ENCODE measurements around the gene HMCN2. TPM values are rescaled to one million over a fixed set of nuclear protein-coding genes. Genes with fewer than 3 reads are reported as not detected.

Gene HMCN2
- total RNA-seq, 1 donor from 2014 or later = 7.8 TPM

DNA sequence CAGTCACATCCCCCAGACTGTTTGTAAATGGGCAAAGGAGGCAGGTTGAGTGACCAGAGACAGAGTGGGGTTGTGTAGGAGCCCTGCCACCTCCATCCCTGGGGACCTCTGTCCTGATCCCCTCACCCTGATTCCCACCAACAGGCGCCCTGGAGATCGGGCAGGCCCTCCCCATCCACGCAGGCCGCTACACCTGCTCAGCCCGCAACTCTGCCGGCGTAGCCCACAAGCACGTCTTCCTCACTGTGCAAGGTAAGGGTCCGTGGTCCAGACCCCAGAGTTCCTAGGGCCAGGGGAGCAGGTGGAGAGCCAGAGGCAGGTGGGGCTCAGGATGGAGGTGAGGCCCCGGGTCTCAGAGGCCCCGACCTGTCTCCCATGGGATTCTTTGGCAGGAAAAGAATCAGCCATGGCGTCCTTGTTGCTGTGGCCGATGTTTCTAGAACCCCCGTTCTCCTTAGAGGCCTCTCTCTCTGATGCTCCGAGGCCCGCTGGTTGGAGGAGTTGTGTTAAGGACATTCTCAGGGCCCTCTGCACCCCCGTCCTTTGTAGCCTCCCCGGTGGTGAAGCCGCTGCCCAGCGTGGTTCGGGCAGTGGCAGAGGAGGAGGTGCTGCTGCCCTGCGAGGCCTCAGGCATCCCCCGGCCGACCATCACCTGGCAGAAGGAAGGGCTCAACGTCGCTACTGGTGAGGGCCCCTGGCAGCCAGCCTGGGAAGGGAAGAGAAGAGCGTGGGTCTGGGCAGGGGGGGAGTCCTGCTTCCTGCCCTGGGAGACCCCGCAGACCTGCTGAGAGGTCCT lies 137.3 kb downstream of the HMCN2 start:
- TF ChIP-seq, protein P1, sequence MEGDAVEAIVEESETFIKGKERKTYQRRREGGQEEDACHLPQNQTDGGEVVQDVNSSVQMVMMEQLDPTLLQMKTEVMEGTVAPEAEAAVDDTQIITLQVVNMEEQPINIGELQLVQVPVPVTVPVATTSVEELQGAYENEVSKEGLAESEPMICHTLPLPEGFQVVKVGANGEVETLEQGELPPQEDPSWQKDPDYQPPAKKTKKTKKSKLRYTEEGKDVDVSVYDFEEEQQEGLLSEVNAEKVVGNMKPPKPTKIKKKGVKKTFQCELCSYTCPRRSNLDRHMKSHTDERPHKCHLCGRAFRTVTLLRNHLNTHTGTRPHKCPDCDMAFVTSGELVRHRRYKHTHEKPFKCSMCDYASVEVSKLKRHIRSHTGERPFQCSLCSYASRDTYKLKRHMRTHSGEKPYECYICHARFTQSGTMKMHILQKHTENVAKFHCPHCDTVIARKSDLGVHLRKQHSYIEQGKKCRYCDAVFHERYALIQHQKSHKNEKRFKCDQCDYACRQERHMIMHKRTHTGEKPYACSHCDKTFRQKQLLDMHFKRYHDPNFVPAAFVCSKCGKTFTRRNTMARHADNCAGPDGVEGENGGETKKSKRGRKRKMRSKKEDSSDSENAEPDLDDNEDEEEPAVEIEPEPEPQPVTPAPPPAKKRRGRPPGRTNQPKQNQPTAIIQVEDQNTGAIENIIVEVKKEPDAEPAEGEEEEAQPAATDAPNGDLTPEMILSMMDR (IDR thresholded peaks at IDR 0.05) = no peak
- no peaks in the 10 kb centered on the region for H3K9me3 ChIP-seq
- no peak overlapping the region for H3K27ac ChIP-seq
- ATAC-seq (no peak), DNase-seq (no peak)
- H3K4me3 ChIP-seq = no peak overlapping the region
- intact Hi-C loops (cut with DNase I) = no loop called here
- no peaks in the 10 kb centered on the region for H3K4me1 ChIP-seq
- H3K27me3 ChIP-seq = no peaks in the 10 kb centered on the region
- H3K36me3 ChIP-seq = no peaks in the 10 kb centered on the region

DNA sequence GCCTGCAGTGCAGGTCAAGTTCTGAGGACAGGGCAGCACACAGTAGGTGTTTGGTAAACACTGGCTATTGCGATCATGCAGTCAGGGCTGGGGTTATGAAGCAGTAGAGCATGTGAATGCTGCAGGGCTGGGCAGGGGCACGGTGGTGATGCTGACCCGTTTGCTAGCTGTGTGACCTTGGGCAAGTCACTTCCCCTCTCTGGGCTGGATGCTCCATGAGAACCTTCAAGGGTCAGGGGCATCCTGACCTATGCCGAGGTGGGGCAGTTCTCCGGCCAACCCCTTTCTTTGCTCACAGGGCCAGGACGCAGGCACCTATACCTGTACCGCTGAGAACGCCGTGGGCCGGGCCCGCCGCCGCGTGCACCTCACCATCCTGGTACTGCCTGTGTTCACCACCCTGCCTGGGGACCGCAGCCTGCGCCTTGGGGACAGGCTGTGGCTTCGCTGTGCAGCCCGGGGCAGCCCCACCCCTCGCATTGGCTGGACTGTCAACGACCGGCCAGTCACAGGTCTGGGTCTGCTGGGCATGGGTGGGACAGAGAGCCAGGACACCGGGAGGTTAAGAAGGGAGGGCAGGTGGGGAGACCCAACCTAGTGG lies 140.2 kb downstream of the HMCN2 start:
- DNase-seq (no peak), ATAC-seq (no peak)
- Histone ChIP-seq H3K4me3 (no peak overlapping the region), H3K36me3 (no peaks in the 10 kb centered on the region), H3K9me3 (no peaks in the 10 kb centered on the region), H3K4me1 (no peaks in the 10 kb centered on the region), H3K27ac (no peak overlapping the region), H3K27me3 (no peaks in the 10 kb centered on the region)
- TF ChIP-seq, protein P1 (IDR thresholded peaks at IDR 0.05) = no peak
- intact Hi-C loops (cut with DNase I) = no loop called here

DNA sequence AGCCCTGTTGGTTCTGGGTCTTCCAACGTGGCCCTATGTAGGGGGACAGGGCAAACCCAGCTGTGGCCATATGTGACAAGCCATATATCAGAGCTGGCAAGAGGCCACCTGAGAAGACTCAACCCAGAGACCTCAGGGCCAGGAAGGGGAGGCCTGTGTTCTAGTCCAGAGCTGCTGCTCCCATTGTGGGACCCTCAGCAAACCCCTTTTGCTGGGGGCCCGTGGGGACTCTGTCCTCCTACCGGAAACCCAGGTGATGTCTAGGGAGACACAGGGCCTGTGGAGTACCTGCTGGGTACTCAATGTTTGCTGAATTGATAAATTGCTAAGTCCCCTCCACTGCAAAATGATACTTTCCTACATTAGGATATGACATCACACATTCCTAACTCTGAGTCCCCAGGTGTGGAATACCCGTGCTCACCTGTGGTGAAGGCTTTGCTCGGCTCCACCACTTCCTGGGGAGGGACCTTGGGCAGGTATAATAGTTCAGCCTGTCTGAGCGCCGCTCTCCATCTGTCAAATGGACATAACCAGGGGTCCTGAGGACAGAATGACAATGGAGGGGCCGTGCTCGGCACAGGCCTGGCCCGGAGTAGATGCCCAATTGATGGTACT lies 140.8 kb downstream of the HMCN2 start:
- DNase-seq (no peak), ATAC-seq (no peak)
- Histone ChIP-seq H3K27me3 (no peaks in the 10 kb centered on the region), H3K36me3 (no peaks in the 10 kb centered on the region), H3K4me3 (no peak overlapping the region), H3K27ac (no peak overlapping the region), H3K9me3 (no peaks in the 10 kb centered on the region), H3K4me1 (no peaks in the 10 kb centered on the region)
- TF ChIP-seq, protein P1 (IDR thresholded peaks at IDR 0.05) = no peak
- intact Hi-C loops (cut with DNase I) = no loop called here

DNA sequence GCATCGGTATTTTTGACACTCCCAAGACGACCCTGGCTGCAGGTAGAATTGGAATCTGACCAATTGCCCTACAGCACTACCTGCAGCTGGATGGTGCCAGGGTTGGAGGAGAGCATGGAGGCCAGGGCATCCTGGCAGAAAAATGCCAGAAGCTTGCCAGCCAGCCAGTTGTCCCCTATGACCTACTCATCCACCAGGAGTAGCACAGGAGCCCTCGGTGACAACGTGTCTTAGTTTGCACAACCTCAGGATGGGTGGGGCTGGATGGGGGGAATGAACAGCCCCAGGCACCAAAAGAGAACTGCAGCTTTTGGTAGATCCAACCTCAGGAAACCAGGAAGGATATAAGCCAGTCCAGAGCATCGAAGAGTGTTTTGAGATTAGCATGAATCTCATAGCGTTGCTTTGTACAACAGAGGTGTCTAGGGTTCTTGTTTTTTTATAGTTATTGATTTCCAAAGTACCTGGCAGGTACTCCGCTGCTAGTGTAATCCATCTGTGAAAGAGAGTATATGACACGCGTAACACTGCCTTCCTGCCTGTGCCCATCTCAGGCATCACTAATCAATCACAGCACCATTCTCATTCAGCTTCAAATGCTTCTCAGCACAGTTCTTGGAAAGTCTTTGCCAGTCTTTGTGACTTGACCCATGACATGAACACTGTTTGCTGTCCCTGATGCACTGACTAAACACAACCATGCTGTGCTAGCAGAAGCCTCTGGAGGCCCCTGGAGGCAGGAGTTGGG lies 142.5 kb downstream of the HMCN2 start:
- intact Hi-C loops (cut with DNase I) = no loop called here
- Histone ChIP-seq H3K27me3 (no peaks in the 10 kb centered on the region), H3K9me3 (no peaks in the 10 kb centered on the region), H3K4me1 (no peaks in the 10 kb centered on the region), H3K4me3 (no peak overlapping the region), H3K36me3 (no peaks in the 10 kb centered on the region), H3K27ac (no peak overlapping the region)
- TF ChIP-seq, protein P1 (IDR thresholded peaks at IDR 0.05) = no peak
- no peak for DNase-seq
- ATAC-seq = no peak

DNA sequence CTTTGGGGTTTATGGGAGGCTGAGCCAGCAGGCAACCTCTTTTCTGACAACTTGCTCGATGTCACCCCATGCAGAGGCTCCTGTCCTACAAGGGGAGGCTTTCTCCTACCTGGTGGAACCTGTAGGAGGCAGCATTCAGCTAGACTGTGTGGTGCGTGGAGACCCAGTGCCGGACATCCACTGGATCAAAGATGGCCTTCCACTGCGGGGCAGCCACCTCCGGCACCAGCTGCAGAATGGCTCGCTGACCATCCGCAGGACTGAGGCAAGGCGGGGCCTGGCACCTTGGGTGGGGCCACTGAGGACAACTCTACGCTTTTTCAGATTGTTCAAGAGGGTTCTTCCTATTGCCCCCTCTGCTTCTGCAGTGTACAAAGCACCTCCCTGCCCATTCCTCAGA lies 143.1 kb downstream of the HMCN2 start:
- H3K27me3 ChIP-seq = no peaks in the 10 kb centered on the region
- no peak for ATAC-seq
- no peaks in the 10 kb centered on the region for H3K4me1 ChIP-seq
- TF ChIP-seq, protein P1 (IDR thresholded peaks at IDR 0.05) = no peak
- H3K9me3 ChIP-seq = no peaks in the 10 kb centered on the region
- H3K27ac ChIP-seq = no peak overlapping the region
- no peak for DNase-seq
- intact Hi-C loops (cut with DNase I) = no loop called here
- no peak overlapping the region for H3K4me3 ChIP-seq
- H3K36me3 ChIP-seq = no peaks in the 10 kb centered on the region
